A549 (cell line): ENCODE measurements around the gene BMP10. TPM values are rescaled to one million over a fixed set of nuclear protein-coding genes. Genes with fewer than 3 reads are reported as not detected.

Experiments
- ATAC-seq, 2 experiments: fragments of 200-7000 bp in 1 of 2; fragments of >200 bp in 1 of 2; cut with Nextera tagmentation in 1 of 2; cut with Tn5 transposase in 1 of 2; 3 replicates each; pipeline versions ENCODE4 v1.8.0 to v1.9.1; 2018 to 2020; ENCODE audit warnings: mild to moderate bottlenecking in 1 of 2, moderate library complexity in 1 of 2
- CTCF ChIA-PET: fragments of 300-600 bp; sonication (Branson Sonifier 250); formaldehyde crosslinking; extraction: SDS; loops from one replicate; lab custom pipeline; 2021; ENCODE audit warnings: antibody characterized with exemption, inconsistent platforms; lab: Yijun Ruan, JAX
- POLR2A ChIA-PET: fragments of 350-600 bp; formaldehyde crosslinking; extraction: SDS; loops from one replicate; lab custom pipeline; 2021; ENCODE audit warnings: antibody characterized with exemption, inconsistent platforms; lab: Yijun Ruan, JAX
- DNase-seq, 2 experiments: peaks; one replicate each; pipeline versions ENCODE4 v3.0.0 to v3.0.0-alpha.2; 2011 to 2016; ENCODE audit warnings: low read depth in 1 of 2, low spot score in 1 of 2
- FAIRE-seq: peaks from 2 replicates; lab custom pipeline; 2011; peaks lifted over from hg19 to GRCh38; lab: Jason Lieb, UNC
- H3K27ac ChIP-seq, 2 experiments: fragments of >200 bp; sonication (Bioruptor Twin); formaldehyde crosslinking; 3 replicates each; pipeline ENCODE4 v1.5.1; 2016 to 2017
- H3K4me1 ChIP-seq: fragments of >200 bp; sonication (Bioruptor Twin); formaldehyde crosslinking; 3 replicates; pipeline ENCODE4 v1.6.1; 2016
- H3K4me2 ChIP-seq: fragments of >200 bp; sonication (Bioruptor Twin); formaldehyde crosslinking; 3 replicates; pipeline ENCODE4 v1.6.1; 2016
- H3K4me3 ChIP-seq: fragments of >200 bp; sonication (Bioruptor Twin); formaldehyde crosslinking; 3 replicates; pipeline ENCODE4 v1.5.1; 2016
- H3K9me3 ChIP-seq: fragments of >200 bp; sonication (Bioruptor Twin); formaldehyde crosslinking; 3 replicates; pipeline ENCODE4 v1.6.1; 2016
- CBX8 ChIP-seq: fragments of 200-600 bp; sonication (generic); IDR thresholded peaks from 2 replicates; pipeline ENCODE4 v1.6.1; 2016
- CHD4 ChIP-seq: fragments of 200-600 bp; sonication (generic); IDR thresholded peaks from 2 replicates; pipeline ENCODE4 v1.6.1; 2016; ENCODE audit warnings: antibody characterized with exemption, mild to moderate bottlenecking, borderline replicate concordance
- EHF ChIP-seq: fragments of 250-450 bp; sonication (Bioruptor Pico); IDR thresholded peaks from 2 replicates; pipeline ENCODE4 v1.5.0; 2020; ENCODE audit warnings: mild to moderate bottlenecking
- EHMT2 ChIP-seq: fragments of 200-600 bp; sonication (generic); IDR thresholded peaks from 2 replicates; pipeline ENCODE4 v1.6.1; 2016; ENCODE audit warnings: antibody characterized with exemption, low read depth, mild to moderate bottlenecking, moderate library complexity
- EP300 ChIP-seq, 2 experiments: fragments of >200 bp; sonication (Bioruptor Twin); formaldehyde crosslinking; IDR thresholded peaks; 2 replicates in 1 of 2; 3 replicates in 1 of 2; pipeline ENCODE4 v1.6.1; 2016 to 2017
- ESRRA ChIP-seq: fragments of 150-350 bp; IDR thresholded peaks from 2 replicates; pipeline ENCODE4 v1.6.1; 2014; ENCODE audit warnings: mild to moderate bottlenecking, low read length, borderline replicate concordance
- FOSB ChIP-seq: fragments of 250-450 bp; sonication (Bioruptor Pico); IDR thresholded peaks from 2 replicates; pipeline ENCODE4 v1.5.0; 2020; ENCODE audit warnings: mild to moderate bottlenecking, moderate library complexity
- HDAC2 ChIP-seq: fragments of 200-600 bp; sonication (generic); IDR thresholded peaks from 2 replicates; pipeline ENCODE4 v1.6.1; 2016
- HEYL ChIP-seq: fragments of 250-450 bp; sonication (Bioruptor Pico); IDR thresholded peaks from 2 replicates; pipeline ENCODE4 v1.8.0; 2021; ENCODE audit warnings: mild to moderate bottlenecking, moderate library complexity
- KDM1A ChIP-seq: fragments of 200-600 bp; sonication (generic); IDR thresholded peaks from 2 replicates; pipeline ENCODE4 v1.6.1; 2016; ENCODE audit warnings: low read depth, mild to moderate bottlenecking
- KDM5A ChIP-seq: fragments of 200-600 bp; sonication (generic); IDR thresholded peaks from 2 replicates; pipeline ENCODE4 v1.6.1; 2016; ENCODE audit warnings: antibody characterized with exemption, mild to moderate bottlenecking
- MAFK ChIP-seq: fragments of 450-650 bp; IDR thresholded peaks from 2 replicates; pipeline ENCODE4 v1.6.1; 2014; ENCODE audit not compliant: partially characterized antibody
- NPAS2 ChIP-seq: fragments of 250-450 bp; sonication (Bioruptor Pico); IDR thresholded peaks from 2 replicates; pipeline ENCODE4 v1.8.0; 2022; ENCODE audit warnings: mild to moderate bottlenecking, moderate library complexity, borderline replicate concordance
- RFX5 ChIP-seq: fragments of 450-650 bp; IDR thresholded peaks from 2 replicates; pipeline ENCODE4 v1.7.1; 2014; ENCODE audit warnings: antibody characterized with exemption, mild to moderate bottlenecking, moderate library complexity
- SREBF2 ChIP-seq: fragments of 450-650 bp; IDR thresholded peaks from 2 replicates; pipeline ENCODE4 v1.6.1; 2014; ENCODE audit warnings: mild to moderate bottlenecking, moderate library complexity
- ZC3H11A ChIP-seq: fragments of 450-650 bp; IDR thresholded peaks from 2 replicates; pipeline ENCODE4 v1.6.1; 2014; ENCODE audit warnings: antibody characterized with exemption, mild to moderate bottlenecking
- WGBS: methylation state at CpG from one replicate; pipeline ENCODE4 v1.1.6; 2017; ENCODE audit errors: missing lambda C conversion rate; 5-methylcytosine and 5-hydroxymethylcytosine counted together
- polyA plus RNA-seq, 4 experiments: library from polyadenylated mRNA; depleted of rRNA in 3 of 4; stranded (reverse); fragments of >200 nt; fragmentation: RNase III in 1 of 4; extraction: RNeasy Plus Mini Kit Qiagen cat#74134 plus additional on column Dnase treatment in 1 of 4; gene quantifications; 2 replicates in 3 of 4; 3 replicates in 1 of 4; pipeline ENCODE4 v1.2.3, GENCODE V29; 2011 to 2017
- TF ChIP-seq, protein P1 (sequence below): IDR thresholded peaks from 2 replicates; pipeline ENCODE4 v1.6.1; 2012
- TF ChIP-seq, protein P2 (sequence below): fragments of >200 bp; sonication (Bioruptor Twin); formaldehyde crosslinking; IDR thresholded peaks from 2 replicates; pipeline ENCODE4 v1.6.1; 2016
- TF ChIP-seq, protein P3 (sequence below): IDR thresholded peaks from 2 replicates; pipeline ENCODE4 v1.6.1; 2012; ENCODE audit warnings: low read depth, borderline replicate concordance
- TF ChIP-seq, protein P4 (sequence below): IDR thresholded peaks from 2 replicates; pipeline ENCODE4 v1.6.1; 2012
- TF ChIP-seq, protein P5 (sequence below): fragments of 150-350 bp; IDR thresholded peaks from 2 replicates; pipeline ENCODE4 v1.6.1; 2014; ENCODE audit warnings: low read depth, mild to moderate bottlenecking, low read length
- TF ChIP-seq, protein P6 (sequence below): fragments of >200 bp; sonication (Bioruptor Twin); formaldehyde crosslinking; IDR thresholded peaks from 3 replicates; pipeline ENCODE4 v1.5.1; 2016

Gene BMP10
- polyA plus RNA-seq, 2 of the 4 experiments (the other 2 are of a cell fraction): not detected

DNA sequence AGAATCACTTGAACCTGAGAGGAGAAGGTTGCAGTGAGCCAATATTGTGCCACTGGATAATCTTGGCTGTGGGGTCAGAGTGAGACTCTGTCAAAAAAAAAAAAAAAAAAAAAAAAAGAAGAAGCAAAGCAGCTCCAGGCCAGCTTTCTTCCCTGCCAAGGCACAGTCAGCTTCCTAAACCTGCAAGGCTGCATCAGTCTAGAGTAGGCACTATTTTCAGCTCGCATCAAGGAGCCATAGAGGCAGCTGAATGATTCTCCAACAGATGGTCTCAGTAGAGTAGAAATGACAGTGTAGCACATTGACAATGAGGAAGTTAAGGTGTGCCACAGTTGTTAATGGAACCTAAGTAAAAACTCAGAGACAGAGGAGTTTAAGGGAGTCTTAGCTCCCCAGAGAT lies 35.6 kb downstream of the BMP10 start:
- no peak overlapping the region for H3K27ac ChIP-seq
- no peak for FAIRE-seq

DNA sequence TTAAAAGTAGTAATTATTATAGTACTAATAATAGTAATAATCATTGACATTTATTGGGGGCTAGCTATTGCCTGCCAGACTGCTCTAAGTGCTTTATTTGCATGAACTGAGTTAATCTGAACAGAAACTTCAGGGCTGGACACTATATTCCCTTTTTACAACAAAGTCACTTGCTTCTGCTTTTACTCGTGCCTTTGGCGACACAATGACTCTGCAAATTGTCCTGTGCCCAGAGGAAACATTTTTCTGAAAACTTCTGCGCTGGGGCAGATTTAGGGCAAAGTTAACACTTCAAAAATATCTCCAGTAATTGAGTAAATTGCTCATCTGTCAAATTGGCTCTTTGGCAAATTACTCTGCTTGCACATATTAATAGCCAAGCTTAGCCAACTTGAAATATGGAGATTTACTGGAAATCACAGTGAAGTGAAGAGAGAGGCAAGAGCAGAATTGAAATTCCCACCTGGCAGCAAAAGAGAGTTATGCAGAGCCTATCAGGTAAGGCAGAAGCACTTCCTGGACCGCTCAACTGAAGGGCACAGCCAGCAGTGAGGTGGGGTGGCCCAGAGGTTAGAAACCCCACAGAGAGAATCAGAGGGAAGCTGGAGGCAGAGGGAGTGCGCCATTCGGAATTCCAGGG lies 36.3 kb downstream of the BMP10 start:
- TF ChIP-seq, protein P1, sequence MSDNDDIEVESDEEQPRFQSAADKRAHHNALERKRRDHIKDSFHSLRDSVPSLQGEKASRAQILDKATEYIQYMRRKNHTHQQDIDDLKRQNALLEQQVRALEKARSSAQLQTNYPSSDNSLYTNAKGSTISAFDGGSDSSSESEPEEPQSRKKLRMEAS: no peak
- TF ChIP-seq SREBF2: no peak
- no peak for TF ChIP-seq EHMT2
- TF ChIP-seq MAFK: no peak
- TF ChIP-seq HEYL (CRISPR knock-in tag): no peak
- H3K4me1 ChIP-seq: peaks cover 12% of the 10 kb centered on the region; the same call in 2 of the 3 replicates
- POLR2A ChIA-PET: no interaction called here
- H3K4me3 ChIP-seq: no peak overlapping the region
- ATAC-seq (no peak), FAIRE-seq (no peak), DNase-seq (no peak)
- CTCF ChIA-PET: interaction anchor here (0.8 to 4.0 kb wide), 8 partner anchors 11 to 371 kb away, joined by 3 to 19 read pairs (median 8); no protein-coding TSS in a partner anchor
- H3K9me3 ChIP-seq: no peaks in the 10 kb centered on the region
- no peak overlapping the region for H3K4me2 ChIP-seq
- no peak overlapping the region for H3K27ac ChIP-seq
- 91% methylated on average over 6 of the region's 6 CpGs for WGBS

More for the DNA sequence above, 35.6 kb downstream of the BMP10 start:
- no peak for ATAC-seq
- Histone ChIP-seq H3K9me3 (no peaks in the 10 kb centered on the region), H3K4me2 (no peak overlapping the region), H3K4me1 (peaks cover 12% of the 10 kb centered on the region; the same call in 2 of the 3 replicates), H3K4me3 (no peak overlapping the region)
- CTCF ChIA-PET: interaction anchor here (0.6 to 4.0 kb wide), 13 partner anchors 10 to 572 kb away, joined by 3 to 19 read pairs (median 4); no protein-coding TSS in a partner anchor
- DNase-seq: no peak
- no peak for TF ChIP-seq FOSB (CRISPR knock-in tag)
- TF ChIP-seq HEYL (CRISPR knock-in tag): no peak
- no peak for TF ChIP-seq RFX5
- TF ChIP-seq, protein P2, sequence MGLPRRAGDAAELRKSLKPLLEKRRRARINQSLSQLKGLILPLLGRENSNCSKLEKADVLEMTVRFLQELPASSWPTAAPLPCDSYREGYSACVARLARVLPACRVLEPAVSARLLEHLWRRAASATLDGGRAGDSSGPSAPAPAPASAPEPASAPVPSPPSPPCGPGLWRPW: no peak
- no peak for TF ChIP-seq ESRRA
- TF ChIP-seq CBX8: no peak
- no peak for TF ChIP-seq MAFK
- TF ChIP-seq, protein P3, sequence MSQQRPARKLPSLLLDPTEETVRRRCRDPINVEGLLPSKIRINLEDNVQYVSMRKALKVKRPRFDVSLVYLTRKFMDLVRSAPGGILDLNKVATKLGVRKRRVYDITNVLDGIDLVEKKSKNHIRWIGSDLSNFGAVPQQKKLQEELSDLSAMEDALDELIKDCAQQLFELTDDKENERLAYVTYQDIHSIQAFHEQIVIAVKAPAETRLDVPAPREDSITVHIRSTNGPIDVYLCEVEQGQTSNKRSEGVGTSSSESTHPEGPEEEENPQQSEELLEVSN: no peak
- TF ChIP-seq, protein P4, sequence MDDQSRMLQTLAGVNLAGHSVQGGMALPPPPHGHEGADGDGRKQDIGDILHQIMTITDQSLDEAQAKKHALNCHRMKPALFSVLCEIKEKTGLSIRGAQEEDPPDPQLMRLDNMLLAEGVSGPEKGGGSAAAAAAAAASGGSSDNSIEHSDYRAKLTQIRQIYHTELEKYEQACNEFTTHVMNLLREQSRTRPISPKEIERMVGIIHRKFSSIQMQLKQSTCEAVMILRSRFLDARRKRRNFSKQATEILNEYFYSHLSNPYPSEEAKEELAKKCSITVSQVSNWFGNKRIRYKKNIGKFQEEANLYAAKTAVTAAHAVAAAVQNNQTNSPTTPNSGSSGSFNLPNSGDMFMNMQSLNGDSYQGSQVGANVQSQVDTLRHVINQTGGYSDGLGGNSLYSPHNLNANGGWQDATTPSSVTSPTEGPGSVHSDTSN: no peak
- TF ChIP-seq HDAC2: no peak
- no peak for TF ChIP-seq KDM5A
- TF ChIP-seq NPAS2 (CRISPR knock-in tag): no peak
- no peak for TF ChIP-seq KDM1A
- TF ChIP-seq, protein P5, sequence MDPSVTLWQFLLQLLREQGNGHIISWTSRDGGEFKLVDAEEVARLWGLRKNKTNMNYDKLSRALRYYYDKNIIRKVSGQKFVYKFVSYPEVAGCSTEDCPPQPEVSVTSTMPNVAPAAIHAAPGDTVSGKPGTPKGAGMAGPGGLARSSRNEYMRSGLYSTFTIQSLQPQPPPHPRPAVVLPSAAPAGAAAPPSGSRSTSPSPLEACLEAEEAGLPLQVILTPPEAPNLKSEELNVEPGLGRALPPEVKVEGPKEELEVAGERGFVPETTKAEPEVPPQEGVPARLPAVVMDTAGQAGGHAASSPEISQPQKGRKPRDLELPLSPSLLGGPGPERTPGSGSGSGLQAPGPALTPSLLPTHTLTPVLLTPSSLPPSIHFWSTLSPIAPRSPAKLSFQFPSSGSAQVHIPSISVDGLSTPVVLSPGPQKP: no peak
- no peak for TF ChIP-seq EHF (CRISPR knock-in tag)
- TF ChIP-seq EP300 (IDR thresholded peaks at IDR 0.05): no peak
- no peak for TF ChIP-seq CHD4
- POLR2A ChIA-PET: no interaction called here
- WGBS: 77% methylated on average over 1 of the region's 1 CpG

DNA sequence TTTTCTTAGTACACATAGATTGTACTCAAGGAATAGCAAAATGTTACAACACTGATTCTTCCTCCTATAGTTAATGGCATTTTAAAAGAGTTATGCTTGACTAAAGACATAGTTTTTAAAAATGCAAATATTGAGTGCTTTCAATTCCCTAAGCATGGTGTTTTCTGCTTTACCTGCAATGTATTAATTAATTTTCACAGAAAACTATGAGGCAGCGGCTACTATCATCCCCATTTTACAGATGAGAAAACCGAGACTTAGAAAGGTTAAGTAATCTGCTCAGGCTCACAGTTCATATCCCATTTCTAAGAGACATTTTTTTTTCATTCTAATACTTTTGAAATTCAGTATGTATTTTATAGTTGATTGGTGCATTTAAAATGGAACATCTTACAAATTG lies 38.0 kb downstream of the BMP10 start:
- ATAC-seq (no peak), FAIRE-seq (no peak)
- POLR2A ChIA-PET: no interaction called here

More for the DNA sequence above, 38.0 kb downstream of the BMP10 start:
- no peak overlapping the region for H3K4me3 ChIP-seq
- no peaks in the 10 kb centered on the region for H3K9me3 ChIP-seq
- no peak overlapping the region for H3K4me2 ChIP-seq
- CTCF ChIA-PET: no interaction called here
- 86% methylated on average over 2 of the region's 2 CpGs for WGBS
- peaks cover 27% of the 10 kb centered on the region for H3K4me1 ChIP-seq
- no peak overlapping the region for H3K27ac ChIP-seq
- no peak for TF ChIP-seq ZC3H11A
- no peak for TF ChIP-seq HEYL (CRISPR knock-in tag)
- no peak for TF ChIP-seq CBX8
- TF ChIP-seq KDM1A: no peak
- TF ChIP-seq, protein P6, sequence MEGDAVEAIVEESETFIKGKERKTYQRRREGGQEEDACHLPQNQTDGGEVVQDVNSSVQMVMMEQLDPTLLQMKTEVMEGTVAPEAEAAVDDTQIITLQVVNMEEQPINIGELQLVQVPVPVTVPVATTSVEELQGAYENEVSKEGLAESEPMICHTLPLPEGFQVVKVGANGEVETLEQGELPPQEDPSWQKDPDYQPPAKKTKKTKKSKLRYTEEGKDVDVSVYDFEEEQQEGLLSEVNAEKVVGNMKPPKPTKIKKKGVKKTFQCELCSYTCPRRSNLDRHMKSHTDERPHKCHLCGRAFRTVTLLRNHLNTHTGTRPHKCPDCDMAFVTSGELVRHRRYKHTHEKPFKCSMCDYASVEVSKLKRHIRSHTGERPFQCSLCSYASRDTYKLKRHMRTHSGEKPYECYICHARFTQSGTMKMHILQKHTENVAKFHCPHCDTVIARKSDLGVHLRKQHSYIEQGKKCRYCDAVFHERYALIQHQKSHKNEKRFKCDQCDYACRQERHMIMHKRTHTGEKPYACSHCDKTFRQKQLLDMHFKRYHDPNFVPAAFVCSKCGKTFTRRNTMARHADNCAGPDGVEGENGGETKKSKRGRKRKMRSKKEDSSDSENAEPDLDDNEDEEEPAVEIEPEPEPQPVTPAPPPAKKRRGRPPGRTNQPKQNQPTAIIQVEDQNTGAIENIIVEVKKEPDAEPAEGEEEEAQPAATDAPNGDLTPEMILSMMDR: no peak
- DNase-seq: no peak
